GOT3 (cell line): ENCODE measurements around the gene CCDC186.
"Not testable (repeated sequence)": the region's sequence is repeated elsewhere in the genome, so short reads cannot be mapped to it uniquely, and the experiment has no call there.

Experiments
- DNase-seq: peaks from one replicate; lab custom pipeline; 2025; ENCODE audit warnings: mixed read lengths; lab: John Stamatoyannopoulos, UW

Gene CCDC186

GRCh38 chr10:114173603-114173920, 441 bp downstream of the CCDC186 start:
- DNase-seq: no peak

DNA sequence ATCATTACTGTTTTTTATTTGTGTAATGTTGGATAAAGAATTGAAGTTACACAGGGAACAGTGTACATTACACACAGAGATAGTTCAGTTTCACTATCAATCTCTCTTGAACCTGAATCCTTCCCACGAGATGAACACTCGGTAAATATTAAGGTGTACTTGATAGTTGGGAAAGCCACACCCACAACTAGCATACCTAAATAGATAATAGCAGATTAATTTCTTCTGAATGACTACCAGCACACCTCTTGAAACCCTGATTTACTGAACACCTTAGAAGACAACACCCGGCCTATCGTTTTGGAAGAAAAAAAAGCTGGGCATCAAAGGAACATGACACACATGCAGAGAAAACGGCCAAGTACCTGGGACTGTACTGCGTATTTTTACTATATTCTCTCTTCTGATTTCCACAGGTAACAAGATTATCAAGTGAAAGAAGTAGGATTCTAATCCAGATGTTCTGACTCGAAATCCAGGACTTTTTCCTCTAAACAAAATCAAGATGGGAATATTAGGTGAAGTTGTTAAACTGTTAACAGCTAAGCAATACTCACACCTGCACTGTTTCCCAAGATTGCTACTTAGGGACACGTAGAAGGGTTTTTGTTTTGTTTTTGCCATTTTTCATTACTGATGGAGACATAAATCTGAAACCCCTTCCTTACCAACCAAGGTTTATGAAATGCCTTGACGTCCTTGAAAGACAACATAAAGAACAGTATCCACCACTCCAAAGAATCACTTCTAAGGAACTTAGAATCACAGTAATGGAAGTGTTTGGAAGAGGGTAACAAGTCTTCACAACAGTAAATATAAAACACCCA, 1.0 kb downstream of the CCDC186 start:
- DNase-seq: no peak

- DNase-seq: no peak
Measured at GRCh38 chr10:114172216-114172615, 1.8 kb downstream of the CCDC186 start.

- no peak for DNase-seq
Measured at GRCh38 chr10:114168450-114169009, 5.5 kb downstream of the CCDC186 start.

GRCh38 chr10:114167985-114168384, 6.0 kb downstream of the CCDC186 start:
- no peak for DNase-seq

DNA sequence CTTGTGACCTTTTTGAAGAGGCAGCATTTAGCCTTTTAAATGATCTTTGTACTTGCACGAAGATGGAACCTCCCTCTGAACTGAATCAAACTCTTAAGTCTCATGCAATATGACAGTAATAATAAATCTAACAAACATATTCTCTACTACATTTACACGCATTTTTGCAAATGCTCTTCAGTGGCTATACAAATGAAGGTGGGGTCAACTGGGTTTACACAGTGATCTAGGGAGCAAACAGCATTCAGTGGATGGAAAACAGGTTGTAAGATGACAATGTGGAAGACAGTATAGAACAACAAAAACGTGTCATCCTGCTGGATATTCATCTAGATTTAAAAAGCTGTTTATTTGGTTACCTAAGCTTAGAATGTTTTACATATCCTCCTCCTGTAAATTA, 7.5 kb downstream of the CCDC186 start:
- no peak for DNase-seq

DNA sequence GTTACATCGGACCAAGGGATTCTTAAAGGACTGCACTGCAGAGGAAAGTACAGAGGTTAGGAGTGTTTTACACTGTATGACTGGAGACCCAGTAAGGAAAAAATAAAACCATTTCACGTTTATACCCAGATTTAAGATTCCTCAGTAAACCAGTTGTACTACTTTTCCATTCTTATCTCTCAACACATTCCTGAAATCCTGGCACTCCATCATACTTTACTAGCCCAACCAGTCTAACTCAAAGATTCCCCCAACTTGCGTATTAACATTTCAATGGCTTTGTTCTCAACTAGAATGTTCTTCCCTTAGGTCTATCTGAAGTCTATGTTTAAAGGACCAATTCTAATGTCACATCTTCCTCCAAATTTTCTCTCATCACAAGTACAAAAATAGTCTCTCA, 8.0 kb downstream of the CCDC186 start:
- no peak for DNase-seq

- DNase-seq: no peak
Measured at GRCh38 chr10:114163062-114163461, 10.9 kb downstream of the CCDC186 start.

DNA sequence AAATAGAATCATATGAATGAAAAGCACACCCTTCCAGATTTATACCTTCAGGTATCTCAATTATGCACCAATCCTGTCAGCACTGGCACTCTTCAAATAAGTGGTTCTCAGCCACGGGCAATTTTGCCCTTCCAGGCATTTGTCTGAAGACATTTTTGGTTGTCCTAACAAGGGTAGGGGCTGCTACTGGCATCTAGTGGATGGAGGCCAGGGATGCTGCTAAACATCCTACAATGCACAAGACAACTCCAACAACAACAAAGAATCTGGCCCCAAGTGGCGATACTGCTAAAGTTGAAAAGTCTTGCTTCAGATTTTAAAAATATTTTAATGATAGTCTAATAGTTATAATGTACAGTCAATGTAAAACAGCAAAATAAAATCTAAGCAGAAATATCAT, 16.1 kb downstream of the CCDC186 start:
- no peak for DNase-seq

DNA sequence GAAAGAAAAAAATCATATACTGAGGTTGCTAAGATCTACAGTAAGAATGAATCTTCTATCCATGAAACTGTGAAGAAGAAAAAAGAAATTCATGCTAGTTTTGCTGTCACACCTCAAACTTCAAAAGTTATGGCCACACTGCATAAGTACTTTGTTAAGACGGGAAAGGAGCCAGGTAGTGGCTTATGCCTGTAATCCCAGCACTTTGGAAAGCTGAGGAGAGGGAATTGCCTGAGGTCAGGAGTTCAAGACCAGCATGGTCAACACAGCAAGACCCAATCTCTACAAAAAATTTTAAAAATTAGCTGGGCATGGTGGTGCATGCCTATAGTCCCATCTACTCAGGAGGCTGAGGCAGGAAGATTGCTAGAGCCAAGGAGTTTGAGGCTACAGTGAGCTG, 22.1 kb downstream of the CCDC186 start:
- no peak for DNase-seq

DNA sequence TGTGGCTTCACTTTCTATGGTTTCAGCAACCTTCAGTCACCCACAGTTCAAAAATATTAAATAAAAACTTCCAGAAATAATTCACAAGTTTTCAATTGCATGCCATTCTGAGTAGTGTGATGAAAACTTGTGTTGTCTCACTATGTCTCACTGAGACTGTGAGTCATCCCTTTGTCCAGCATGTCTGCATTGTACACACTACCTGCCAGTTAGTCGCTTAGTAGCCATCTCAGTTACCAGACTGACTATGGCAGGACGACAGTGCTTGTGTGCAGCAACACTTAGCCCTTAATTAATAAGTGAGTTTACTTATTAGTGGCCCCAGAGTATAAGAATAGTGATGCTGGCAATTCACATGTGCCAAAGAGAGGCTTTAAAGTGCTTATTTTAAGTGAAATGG, 22.5 kb downstream of the CCDC186 start:
- DNase-seq: no peak

GRCh38 chr10:114149476-114149875, 24.5 kb downstream of the CCDC186 start:
- DNase-seq: not testable (repeated sequence)

DNA sequence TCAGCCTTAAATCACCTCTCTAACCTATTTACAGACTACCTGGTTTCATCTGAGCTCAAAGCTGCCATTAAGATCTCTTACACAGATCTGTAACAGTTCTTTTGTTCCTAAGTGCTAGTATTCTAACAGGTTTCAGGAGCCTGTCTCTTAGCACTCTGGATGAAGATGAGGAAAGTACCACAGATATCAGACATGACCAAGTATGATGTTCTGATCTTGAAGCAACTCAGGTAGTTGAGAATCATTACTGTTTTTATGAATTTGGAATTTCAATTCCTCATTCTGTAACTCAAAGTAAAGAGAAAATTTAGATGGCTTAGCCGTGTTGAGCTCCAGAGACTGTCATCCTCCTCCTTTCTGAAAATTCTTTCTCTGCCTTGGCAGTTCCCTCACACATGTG, 30.8 kb downstream of the CCDC186 start:
- DNase-seq: no peak

- DNase-seq: no peak
Measured at GRCh38 chr10:114142018-114142417, 32.0 kb downstream of the CCDC186 start.

GRCh38 chr10:114140827-114141226, 33.2 kb downstream of the CCDC186 start:
- DNase-seq: not testable (repeated sequence)

DNA sequence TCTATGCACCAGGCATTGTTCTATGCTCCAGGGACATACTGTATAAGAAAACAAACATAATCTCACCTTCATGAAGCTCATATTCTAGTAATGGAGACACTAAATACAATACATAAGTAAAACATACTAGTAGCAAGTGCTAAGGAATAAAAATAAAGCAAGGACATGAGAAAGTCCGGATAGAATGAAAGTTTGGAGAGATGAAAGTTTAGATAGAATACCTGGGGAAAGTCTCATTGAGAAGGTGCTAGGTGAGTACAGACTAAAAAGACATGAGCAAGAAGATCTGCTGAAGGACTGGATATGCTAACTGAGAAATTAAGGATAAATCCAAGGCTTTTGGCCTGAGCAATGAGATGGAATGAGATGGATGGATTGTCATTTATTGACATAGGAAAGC, 34.0 kb downstream of the CCDC186 start:
- no peak for DNase-seq

GRCh38 chr10:114138581-114138980, 35.4 kb downstream of the CCDC186 start:
- DNase-seq: no peak

DNA sequence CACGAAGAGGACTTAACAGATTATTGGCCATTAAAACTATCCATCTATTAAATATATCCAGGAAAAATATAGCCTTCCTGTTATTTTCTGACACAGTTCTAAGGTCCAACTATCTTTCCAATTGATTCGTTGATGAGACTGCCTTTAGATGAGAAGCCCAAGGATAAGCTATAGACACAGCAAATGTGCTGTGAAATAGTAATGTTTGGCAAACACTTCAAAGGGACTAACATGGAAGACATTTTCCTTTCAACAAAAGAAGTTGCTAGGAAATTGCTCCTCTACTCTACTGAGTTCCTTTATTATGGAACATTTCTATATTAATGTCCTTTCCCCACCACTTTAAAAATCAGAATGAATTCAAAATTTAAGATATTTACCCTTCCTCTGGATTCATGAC, 38.5 kb downstream of the CCDC186 start:
- no peak for DNase-seq

GRCh38 chr10:114131094-114131493, 42.9 kb downstream of the CCDC186 start:
- DNase-seq: no peak

DNA sequence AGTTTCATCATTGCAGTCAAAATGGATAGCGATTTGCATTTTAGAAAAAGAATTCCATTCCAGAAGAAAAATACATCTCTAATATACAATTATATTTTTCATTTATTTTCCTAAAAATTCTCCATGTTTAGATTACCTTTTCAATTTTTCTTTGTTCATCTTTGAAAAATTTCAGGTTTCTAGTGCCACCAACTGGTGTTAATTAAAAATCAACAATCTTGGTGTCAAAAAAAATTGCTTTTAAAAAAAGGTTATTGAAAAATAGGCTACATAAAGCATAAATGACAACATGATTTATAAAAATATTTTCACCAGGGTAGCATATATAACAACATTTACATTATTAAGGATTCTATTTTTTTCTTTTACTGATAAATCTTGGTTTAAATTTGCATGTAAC, 53.0 kb downstream of the CCDC186 start:
- DNase-seq: no peak

- DNase-seq: no peak
Measured at GRCh38 chr10:114118514-114118913, 55.5 kb downstream of the CCDC186 start.

DNA sequence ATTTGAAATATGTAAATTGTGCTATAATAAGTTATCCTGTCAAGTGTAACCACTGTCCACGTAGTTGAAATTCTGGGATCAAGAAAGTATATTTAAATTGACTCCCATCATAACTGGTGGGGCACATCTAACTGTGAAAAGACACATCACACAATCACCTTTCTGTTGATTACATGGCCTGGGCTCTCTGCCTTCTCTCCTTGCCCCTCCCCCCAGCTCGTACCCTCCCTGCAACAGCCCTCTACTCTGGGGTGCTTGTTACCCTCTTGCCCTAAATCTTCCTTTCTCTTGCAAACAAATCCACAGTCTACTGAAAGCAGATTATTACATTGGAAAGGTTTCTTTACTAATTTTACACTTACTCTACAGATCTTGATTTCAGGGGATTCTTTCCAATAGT, 56.3 kb downstream of the CCDC186 start:
- DNase-seq: no peak

DNA sequence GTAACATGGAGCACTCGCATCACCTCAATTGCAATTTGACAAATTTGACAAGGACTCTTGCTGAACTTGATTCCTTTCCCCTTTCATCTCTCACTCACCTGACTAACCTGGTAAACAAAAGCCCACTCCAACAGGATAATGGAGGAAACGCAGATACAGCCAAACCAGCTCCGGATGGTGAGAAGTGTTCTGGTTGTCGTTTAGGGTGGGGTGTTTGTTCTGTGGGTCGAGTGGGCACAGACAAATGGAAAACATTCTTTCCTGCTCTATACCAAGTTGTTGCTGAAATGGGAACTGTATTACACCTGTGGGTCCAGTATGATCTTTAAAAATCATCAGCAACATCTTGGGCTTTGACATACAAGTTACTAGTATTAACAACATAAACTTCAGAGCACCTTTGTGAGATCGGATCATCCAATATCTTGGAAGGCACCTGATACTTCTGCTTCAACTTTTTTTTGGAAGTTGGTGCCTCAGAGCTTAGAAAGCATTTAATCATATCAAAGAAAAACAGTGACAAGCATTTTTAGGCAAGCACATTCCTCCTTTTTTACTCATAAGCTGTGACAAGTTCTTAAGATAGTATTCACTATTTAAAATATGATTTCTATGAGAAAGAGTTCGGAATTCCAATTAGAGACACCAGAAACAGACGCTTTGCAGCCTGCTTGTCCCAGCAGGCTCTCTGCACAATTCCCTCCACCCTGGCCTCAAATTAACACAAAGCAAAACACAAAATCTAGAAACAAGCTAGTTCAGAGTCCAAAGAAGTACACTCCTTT, 58.1 kb downstream of the CCDC186 start:
- DNase-seq: no peak
